BLaER1 treated with 17β-estradiol and CSF1 and Interleukin-3, amounts not matched to agents 10 nM and 100 nM (cell line): ENCODE results near the gene ACOX3.

Experiments used
- H3K27ac ChIP-seq, 11 experiments: shearing (Covaris generic); formaldehyde crosslinking; 2 replicates each; pipeline ENCODE4 v1.8.1; 2022
- H3K27me3 ChIP-seq, 11 experiments: shearing (Covaris generic); formaldehyde crosslinking; 2 replicates each; pipeline ENCODE4 v1.8.1; 2022
- H3K36me3 ChIP-seq, 11 experiments: shearing (Covaris generic); formaldehyde crosslinking; 2 replicates each; pipeline ENCODE4 v1.8.1; 2022
- H3K4me1 ChIP-seq, 10 experiments: shearing (Covaris generic); formaldehyde crosslinking; 2 replicates each; pipeline ENCODE4 v1.8.1; 2022
- H3K4me2 ChIP-seq, 11 experiments: shearing (Covaris generic); formaldehyde crosslinking; 2 replicates each; pipeline ENCODE4 v1.8.1; 2022
- H3K4me3 ChIP-seq, 10 experiments: shearing (Covaris generic); formaldehyde crosslinking; 2 replicates each; pipeline ENCODE4 v1.8.1; 2022
- H3K9ac ChIP-seq, 11 experiments: shearing (Covaris generic); formaldehyde crosslinking; 2 replicates each; pipeline ENCODE4 v1.8.1; 2022
- H3K9me3 ChIP-seq, 11 experiments: shearing (Covaris generic); formaldehyde crosslinking; replicated peaks in 1 of 11; 2 replicates each; pipeline ENCODE4 v1.8.1; 2022
- H4K20me1 ChIP-seq, 11 experiments: shearing (Covaris generic); formaldehyde crosslinking; 2 replicates each; pipeline ENCODE4 v1.8.1; 2022
- Cebpa-rat ChIP-seq, 11 experiments: shearing (Covaris generic); IDR thresholded peaks; 2 replicates each; pipeline ENCODE4 v1.8.1; 2022

The ACOX3 gene

GRCh38 chr4:8320386-8320750, 120.2 kb downstream of the ACOX3 start:
- no peak overlapping the region for H3K27ac ChIP-seq
- no peaks in the 10 kb centered on the region; a peak in 1 of 22 replicates for H3K27me3 ChIP-seq
- H3K9ac ChIP-seq = no peak overlapping the region
- no peak overlapping the region for H3K4me3 ChIP-seq
- H3K4me2 ChIP-seq = peak overlapping the region in 10 of 11 experiments; percentile 18 to 95 (median 89); a peak in 16 of 22 replicates
- peaks cover 27 to 52% (median 50%) of the 10 kb centered on the region in 10 experiments for H3K4me1 ChIP-seq
- peaks cover 0 to 8% (median 0%) of the 10 kb centered on the region in 11 experiments; a peak in 3 of 22 replicates for H3K9me3 ChIP-seq
- peaks cover 0 to 6% (median 0%) of the 10 kb centered on the region in 11 experiments; a peak in 1 of 22 replicates for H4K20me1 ChIP-seq
- TF ChIP-seq Cebpa-rat (IDR thresholded peaks at IDR 0.05) = no peak
- H3K36me3 ChIP-seq = no peaks in the 10 kb centered on the region

DNA sequence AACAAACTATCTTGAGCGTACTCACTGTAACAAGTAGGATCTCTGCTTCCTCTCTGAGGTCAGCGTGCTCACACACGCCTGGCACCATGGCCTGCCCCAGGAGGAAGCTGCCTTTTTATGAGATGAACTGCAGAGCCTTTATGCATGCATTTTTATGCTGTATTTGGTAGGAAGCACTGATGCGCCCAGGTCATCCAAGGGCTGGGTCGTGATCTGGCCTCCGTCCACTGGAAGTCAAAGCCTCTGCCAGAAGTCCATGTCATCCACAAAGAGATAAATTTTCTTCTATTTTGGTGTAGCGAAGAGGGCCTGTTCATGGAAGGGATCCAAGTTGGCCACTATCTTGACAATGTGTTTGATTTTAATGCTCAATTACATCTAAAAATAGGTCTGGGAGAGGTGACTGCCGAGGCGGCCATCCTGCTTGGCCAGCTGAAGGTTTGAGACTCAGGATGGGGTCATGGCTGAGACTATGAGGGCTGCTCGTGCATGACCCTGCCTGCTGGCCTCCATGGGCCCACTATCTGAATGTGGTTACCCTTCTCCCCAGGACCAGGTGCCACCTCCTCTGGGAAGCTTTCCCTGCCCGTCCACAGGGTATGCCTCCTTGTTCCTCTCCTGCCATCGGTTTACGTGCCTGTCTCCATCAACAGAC, 120.7 kb downstream of the ACOX3 start:
- H3K27ac ChIP-seq = no peak overlapping the region

GRCh38 chr4:8319061-8319460, 121.5 kb downstream of the ACOX3 start:
- no peak for TF ChIP-seq Cebpa-rat (IDR thresholded peaks at IDR 0.05)
- H3K9ac ChIP-seq = peak overlapping the region in 1 of 11 experiments; percentile 35; a peak in 2 of 22 replicates
- peaks cover 0 to 10% (median 0%) of the 10 kb centered on the region in 11 experiments; a peak in 1 of 22 replicates for H4K20me1 ChIP-seq
- H3K9me3 ChIP-seq = peaks cover 0 to 8% (median 0%) of the 10 kb centered on the region in 11 experiments; a peak in 3 of 22 replicates
- peak overlapping the region; percentile 15 to 95 (median 89); a peak in 21 of 22 replicates for H3K4me2 ChIP-seq
- 0 out of 22 replicates have a peak overlapping the region, but pooled peaks of 2 of the 11 experiments have one; percentile 6 to 21 for H3K27ac ChIP-seq
- no peak overlapping the region for H3K4me3 ChIP-seq
- no peaks in the 10 kb centered on the region; a peak in 1 of 22 replicates for H3K27me3 ChIP-seq
- H3K4me1 ChIP-seq = peaks cover 33 to 61% (median 57%) of the 10 kb centered on the region in 10 experiments
- no peaks in the 10 kb centered on the region for H3K36me3 ChIP-seq

More for the DNA sequence above, 120.7 kb downstream of the ACOX3 start:
- Histone ChIP-seq H3K9me3 (peaks cover 0 to 8% (median 0%) of the 10 kb centered on the region in 11 experiments; a peak in 3 of 22 replicates), H3K9ac (no peak overlapping the region), H3K4me3 (no peak overlapping the region), H3K4me2 (peak overlapping the region; percentile 18 to 95 (median 89); a peak in 21 of 22 replicates), H4K20me1 (peaks cover 0 to 9% (median 0%) of the 10 kb centered on the region in 11 experiments; a peak in 1 of 22 replicates), H3K36me3 (no peaks in the 10 kb centered on the region), H3K27me3 (no peaks in the 10 kb centered on the region; a peak in 1 of 22 replicates), H3K4me1 (peaks cover 32 to 57% (median 55%) of the 10 kb centered on the region in 10 experiments)
- TF ChIP-seq Cebpa-rat (IDR thresholded peaks at IDR 0.05) = no peak

DNA sequence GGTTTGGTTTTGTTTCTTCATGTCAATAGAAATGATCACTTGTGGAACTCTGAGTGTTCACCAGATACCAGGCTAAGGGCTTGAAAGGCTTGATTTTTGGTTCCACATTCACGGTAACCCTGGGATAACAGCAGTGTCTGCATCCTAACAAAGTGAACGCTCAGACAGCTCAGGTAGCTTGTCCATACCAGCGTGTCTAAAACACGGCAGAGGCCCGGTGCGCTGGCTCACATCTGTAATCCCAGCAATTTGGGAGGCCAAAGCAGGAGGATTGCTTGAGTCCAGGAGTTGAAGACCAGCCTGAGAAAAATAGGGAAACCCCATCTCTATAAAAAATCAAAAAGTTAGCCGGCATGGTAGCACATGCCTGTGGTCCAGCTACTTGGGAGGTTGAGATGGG, 122.0 kb downstream of the ACOX3 start:
- Histone ChIP-seq H3K4me1 (peaks cover 33 to 61% (median 57%) of the 10 kb centered on the region in 10 experiments), H3K9me3 (peaks cover 0 to 10% (median under 1%) of the 10 kb centered on the region in 11 experiments; a peak in 4 of 22 replicates), H4K20me1 (peaks cover 0 to 10% (median 0%) of the 10 kb centered on the region in 11 experiments; a peak in 1 of 22 replicates), H3K4me3 (no peak overlapping the region), H3K4me2 (peak overlapping the region in 9 of 11 experiments; percentile 21 to 95 (median 89); a peak in 18 of 22 replicates), H3K9ac (peak overlapping the region in 3 of 11 experiments; percentile 8 to 50 (median 35); a peak in 4 of 22 replicates), H3K27ac (peak overlapping the region in 2 of 11 experiments; percentile 6 to 21; a peak in 1 of 22 replicates), H3K27me3 (no peaks in the 10 kb centered on the region; a peak in 1 of 22 replicates), H3K36me3 (no peaks in the 10 kb centered on the region)
- no peak for TF ChIP-seq Cebpa-rat (IDR thresholded peaks at IDR 0.05)

DNA sequence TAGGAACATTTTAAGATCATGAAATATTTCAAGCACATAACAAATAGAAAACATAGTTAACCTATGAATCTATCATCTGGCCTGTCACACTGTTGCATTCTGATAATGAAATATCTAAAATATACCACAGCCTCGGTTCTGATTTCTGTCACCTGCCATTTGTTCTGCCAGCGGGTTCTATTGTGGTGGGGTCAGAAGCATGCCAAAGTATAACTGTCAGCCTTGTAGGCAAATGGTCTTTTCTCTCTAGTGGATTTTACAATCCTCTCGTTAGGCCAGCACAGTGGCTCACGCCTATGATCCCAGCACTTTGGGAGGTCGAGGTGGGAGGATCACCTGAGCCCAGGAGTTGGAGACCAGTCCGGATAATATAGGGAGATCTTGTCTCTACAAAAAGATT, 123.0 kb downstream of the ACOX3 start:
- Histone ChIP-seq H3K27ac (peak overlapping the region in 1 of 11 experiments; percentile 9; a peak in 2 of 22 replicates), H3K4me3 (no peak overlapping the region), H3K36me3 (no peaks in the 10 kb centered on the region), H3K9ac (peak overlapping the region in 2 of 11 experiments; percentile 39 to 43; a peak in 2 of 22 replicates), H3K9me3 (peaks cover 3 to 20% (median 10%) of the 10 kb centered on the region in 11 experiments; a peak in 17 of 22 replicates), H3K4me2 (peak overlapping the region in 7 of 11 experiments; percentile 85 to 95 (median 93); a peak in 15 of 22 replicates), H4K20me1 (peaks cover 0 to 10% (median 0%) of the 10 kb centered on the region in 11 experiments; a peak in 1 of 22 replicates), H3K4me1 (peaks cover 33 to 61% (median 57%) of the 10 kb centered on the region in 10 experiments), H3K27me3 (no peaks in the 10 kb centered on the region; a peak in 1 of 22 replicates)
- no peak for TF ChIP-seq Cebpa-rat (IDR thresholded peaks at IDR 0.05)

DNA sequence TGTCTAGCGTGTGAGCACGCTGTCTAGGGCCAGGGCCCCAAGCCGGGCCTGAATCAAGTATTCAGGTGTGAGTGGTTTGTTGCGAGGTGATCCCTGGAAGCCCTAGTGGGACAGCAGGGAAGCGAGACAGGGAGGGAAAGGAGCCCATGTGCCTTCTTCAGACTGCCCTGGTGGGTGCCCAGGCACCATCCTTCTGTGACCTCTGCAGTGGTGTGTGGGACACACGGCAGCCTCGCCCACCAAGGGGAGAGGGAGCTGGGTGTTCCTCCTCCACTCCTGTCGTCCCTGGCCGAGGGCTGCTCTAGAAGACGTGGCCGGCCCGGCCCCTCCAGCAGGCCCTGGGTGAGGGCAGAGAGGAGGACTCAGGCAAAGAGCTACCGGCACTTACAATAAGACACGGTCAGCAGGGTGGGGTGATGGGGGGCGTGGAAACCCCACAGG, 123.6 kb downstream of the ACOX3 start:
- Histone ChIP-seq H4K20me1 (peaks cover 0 to 10% (median 0%) of the 10 kb centered on the region in 11 experiments; a peak in 1 of 22 replicates), H3K4me1 (peaks cover 33 to 61% (median 57%) of the 10 kb centered on the region in 10 experiments), H3K4me3 (no peak overlapping the region), H3K9me3 (peaks cover 7 to 23% (median 14%) of the 10 kb centered on the region in 11 experiments; a peak in 17 of 22 replicates), H3K36me3 (no peaks in the 10 kb centered on the region), H3K4me2 (peak overlapping the region in 9 of 11 experiments; percentile 85 to 95 (median 93); a peak in 17 of 22 replicates), H3K9ac (peak overlapping the region in 4 of 11 experiments; percentile 39 to 60 (median 46); a peak in 6 of 22 replicates), H3K27me3 (no peaks in the 10 kb centered on the region; a peak in 1 of 22 replicates), H3K27ac (peak overlapping the region in 4 of 11 experiments; percentile 35 to 67 (median 64); a peak in 8 of 22 replicates)
- no peak for TF ChIP-seq Cebpa-rat (IDR thresholded peaks at IDR 0.05)
